Esophagus mucosa (tissue), 1 donor: ENCODE results near the gene APC2. TPM values are rescaled to one million over a fixed set of nuclear protein-coding genes. Genes with fewer than 3 reads are reported as not detected.
"Not testable (repeated sequence)": the region's sequence is repeated elsewhere in the genome, so short reads cannot be mapped to it uniquely, and the experiment has no call there.

Experiments used
- ATAC-seq: fragments of 200-7000 bp; cut with Tn5 transposase; one replicate; pipeline ENCODE4 v1.9.1; 2020
- total RNA-seq: library from RNA; stranded (reverse); gene quantifications from one replicate; pipeline ENCODE4 v1.2.4, GENCODE V29; 2023
- donor health status: DM: yes; HTN: yes; CAD: no.

The APC2 gene
- total RNA-seq, 1 donor from 2014 or later = 0.48 TPM

GRCh38 chr19:1511318-1512317, 61.7 kb downstream of the APC2 start:
- no peak for ATAC-seq

- ATAC-seq = peak; percentile 61
These were observed 63.0 kb downstream of the APC2 start, which contains the start of gene ADAMTSL5 for GRCh38 chr19:1512671-1513498. ADAMTSL5 (minus strand) TSS chr19:1513019; CDS start chr19:1510943, 2,076 bp downstream.

GRCh38 chr19:1513499-1514294, 63.8 kb downstream of the APC2 start:
- ATAC-seq = peak; percentile 53

- ATAC-seq = no peak
These were observed 64.4 kb downstream of the APC2 start for GRCh38 chr19:1514295-1514661.

- ATAC-seq = no peak
These were observed 65.2 kb downstream of the APC2 start for GRCh38 chr19:1514986-1515721.

GRCh38 chr19:1516395-1516753, 66.5 kb downstream of the APC2 start:
- no peak for ATAC-seq

GRCh38 chr19:1518471-1518870, 68.5 kb downstream of the APC2 start:
- ATAC-seq = no peak

- not testable (repeated sequence) for ATAC-seq
These were observed 69.9 kb downstream of the APC2 start for GRCh38 chr19:1519802-1520201.

GRCh38 chr19:1520203-1520780, 70.4 kb downstream of the APC2 start:
- no peak for ATAC-seq

- no peak for ATAC-seq
These were observed 71.7 kb downstream of the APC2 start for GRCh38 chr19:1521636-1522035.

GRCh38 chr19:1522061-1522460, 72.1 kb downstream of the APC2 start:
- no peak for ATAC-seq

- no peak for ATAC-seq
These were observed 72.9 kb downstream of the APC2 start for GRCh38 chr19:1522838-1523237.

Other genes with a start within 250 kb of the APC2 start
- gene STK11, start 244.3 kb upstream of the APC2 start, total RNA-seq = 35.0 TPM
- 2.0 TPM for gene CBARP, start 212.1 kb upstream of the APC2 start, total RNA-seq
- 251 TPM for gene ATP5F1D, start 208.4 kb upstream of the APC2 start, total RNA-seq
- gene MIDN, start 201.5 kb upstream of the APC2 start, total RNA-seq = 99.3 TPM
- gene CIRBP, start 180.8 kb upstream of the APC2 start, total RNA-seq = 172 TPM
- gene FAM174C, start 174.6 kb upstream of the APC2 start, total RNA-seq = 41.2 TPM
- gene EFNA2, start 164.2 kb upstream of the APC2 start, total RNA-seq = 0.40 TPM
- 120 TPM for gene NDUFS7, start 66.2 kb upstream of the APC2 start, total RNA-seq
- gene GAMT, start 48.6 kb upstream of the APC2 start, total RNA-seq = 19.2 TPM
- 91.6 TPM for gene DAZAP1, start 42.5 kb upstream of the APC2 start, total RNA-seq
- gene RPS15, start 11.7 kb upstream of the APC2 start, total RNA-seq = 1,167 TPM
- gene C19orf25, start 29.1 kb downstream of the APC2 start, total RNA-seq = 19.2 TPM
- gene PCSK4, start 40.2 kb downstream of the APC2 start, total RNA-seq = 1.2 TPM
- 8.5 TPM for gene REEP6, start 41.1 kb downstream of the APC2 start, total RNA-seq
- gene ADAMTSL5, start 62.9 kb downstream of the APC2 start, total RNA-seq = 6.7 TPM
- gene PLK5, start 74.0 kb downstream of the APC2 start, total RNA-seq = not detected
- gene MEX3D, start 118.2 kb downstream of the APC2 start, total RNA-seq = 17.8 TPM
- 44.2 TPM for gene MBD3, start 142.7 kb downstream of the APC2 start, total RNA-seq
- 225 TPM for gene UQCR11, start 155.3 kb downstream of the APC2 start, total RNA-seq
- gene TCF3, start 202.5 kb downstream of the APC2 start, total RNA-seq = 39.5 TPM